ENCODE measurements around the gene ORAI2.
"Not testable (repeated sequence)": the region's sequence is repeated elsewhere in the genome, so short reads cannot be mapped to it uniquely, and the experiment has no call there.

ORAI2 gene

DNA sequence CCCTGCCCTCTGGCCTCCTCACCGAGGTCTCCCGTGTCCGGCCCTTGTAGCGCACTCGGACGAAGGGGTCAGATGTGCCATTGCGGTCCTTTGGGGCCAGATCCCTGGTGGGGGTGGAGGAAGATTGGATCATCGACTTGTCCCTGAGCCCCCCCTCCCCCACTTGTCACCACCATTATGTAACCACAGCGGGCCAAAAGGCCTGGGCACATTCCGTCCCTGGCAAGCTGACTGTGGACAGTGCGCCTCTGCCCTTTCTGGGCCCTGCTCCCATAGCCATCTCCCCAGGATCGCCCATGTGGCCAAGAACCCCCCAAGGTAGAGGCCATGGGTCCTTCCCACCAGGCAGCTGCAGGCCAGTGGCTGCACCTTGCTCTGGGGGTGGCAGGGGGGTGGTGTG lies 69.8 kb downstream of the ORAI2 start:
- not testable (repeated sequence) for DNase-seq (ENCODE audit: low read depth)

DNA sequence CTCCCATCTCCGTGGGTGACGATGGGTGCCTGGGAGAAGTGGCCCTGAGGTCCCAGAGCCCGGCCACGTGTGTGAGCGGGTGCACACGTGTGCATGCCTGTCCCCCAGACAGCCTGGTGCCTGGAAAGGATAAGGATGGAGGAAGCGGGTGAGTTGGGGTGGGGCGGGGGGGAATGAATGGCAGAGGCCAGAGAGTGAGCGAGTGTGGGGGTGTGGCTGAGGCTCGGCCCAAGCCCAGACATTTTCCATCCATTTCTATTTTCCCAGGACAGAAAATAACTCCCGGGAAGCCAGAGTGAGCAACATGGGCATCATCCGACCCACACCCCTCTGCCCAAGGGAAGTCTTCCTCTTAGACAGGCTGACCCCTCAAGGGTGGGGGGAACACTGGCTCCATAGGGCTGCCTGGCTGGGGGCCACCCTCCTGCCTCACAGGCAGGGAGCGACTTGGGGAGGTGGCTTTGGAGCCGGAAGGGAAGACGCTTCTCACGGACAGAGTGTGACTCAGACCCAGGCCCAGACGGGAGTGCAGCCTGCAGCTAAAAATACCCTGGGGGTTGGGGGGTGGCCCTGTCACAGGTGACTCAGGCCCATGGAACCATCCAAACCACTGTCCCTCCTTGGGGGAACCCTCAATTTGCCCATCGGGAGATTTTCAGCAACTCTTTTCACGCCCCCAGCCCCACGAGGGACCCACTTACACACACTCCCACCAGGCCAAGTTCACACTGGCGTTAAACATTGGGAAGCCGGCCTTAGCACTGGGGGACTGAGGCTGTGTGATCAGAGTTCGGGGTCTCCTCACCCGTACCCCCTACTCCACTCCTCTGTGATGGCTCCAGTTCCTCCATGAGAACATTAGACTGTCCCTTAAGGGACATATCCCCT lies 72.2 kb downstream of the ORAI2 start:
- not testable (repeated sequence) for DNase-seq (ENCODE audit: low read depth)
